Osteocyte (in vitro differentiated cells): Measurements from ENCODE around the gene GAN. TPM values are rescaled to one million over a fixed set of nuclear protein-coding genes. Genes with fewer than 3 reads are reported as not detected.

Experiments used
- DNase-seq: peaks from one replicate; pipeline ENCODE4 v3.0.0; 2021; ENCODE audit warnings: mixed read lengths; ENCODE audit not compliant: unreplicated experiment; ENCODE audit errors: extremely low spot score
- H3K27ac Mint-ChIP-seq: one replicate; pipeline ENCODE4 v1.8.0; 2021; ENCODE audit warnings: mild to moderate bottlenecking, mixed read lengths; ENCODE audit not compliant: unreplicated experiment
- H3K27me3 Mint-ChIP-seq: one replicate; pipeline ENCODE4 v1.8.0; 2021; ENCODE audit warnings: mixed read lengths; ENCODE audit not compliant: unreplicated experiment
- H3K36me3 Mint-ChIP-seq: one replicate; pipeline ENCODE4 v1.8.0; 2021; ENCODE audit warnings: mixed read lengths; ENCODE audit not compliant: unreplicated experiment
- H3K4me1 Mint-ChIP-seq: one replicate; pipeline ENCODE4 v1.8.0; 2021; ENCODE audit warnings: mixed read lengths; ENCODE audit not compliant: unreplicated experiment
- H3K4me3 Mint-ChIP-seq: one replicate; pipeline ENCODE4 v1.8.0; 2021; ENCODE audit warnings: mild to moderate bottlenecking, moderate library complexity, mixed read lengths; ENCODE audit not compliant: unreplicated experiment
- H3K9me3 Mint-ChIP-seq: one replicate; pipeline ENCODE4 v1.8.0; 2021; ENCODE audit warnings: mixed read lengths; ENCODE audit not compliant: unreplicated experiment
- CTCF ChIP-seq: fragments of 200-600 bp; sonication (generic); IDR thresholded peaks from 2 replicates; pipeline ENCODE4 v1.5.0; 2021; ENCODE audit warnings: antibody characterized with exemption, mild to moderate bottlenecking, moderate library complexity
- total RNA-seq: library from RNA; stranded (reverse); gene quantifications from 2 replicates; pipeline ENCODE4 v1.2.1, GENCODE V29; 2021

The GAN gene
- total RNA-seq, 1 donor from 2014 or later, result 9.2 TPM

GRCh38 chr16:81349608-81350305 lies 35.0 kb downstream of the GAN start:
- Mint-ChIP-seq H3K36me3 (peaks cover 29% of the 10 kb centered on the region), H3K27me3 (no peaks in the 10 kb centered on the region), H3K4me1 (no peaks in the 10 kb centered on the region), H3K9me3 (peaks cover 27% of the 10 kb centered on the region), H3K27ac (no peak overlapping the region), H3K4me3 (no peak overlapping the region)
- no peak for DNase-seq
- TF ChIP-seq CTCF, result no peak

DNA sequence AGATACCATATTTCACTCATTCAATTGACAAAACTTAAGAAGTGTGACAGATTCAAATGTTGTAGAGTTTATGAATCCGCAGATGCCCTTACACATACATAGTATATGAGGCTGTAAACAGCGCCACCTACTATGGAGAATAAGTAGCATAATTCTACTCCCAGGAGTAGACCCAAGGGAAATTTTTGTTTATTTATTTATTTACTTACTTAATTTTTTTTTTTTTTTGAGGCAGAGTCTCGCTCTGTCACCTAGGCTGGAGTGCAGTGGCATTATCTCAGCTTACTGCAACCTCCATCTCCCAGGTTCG lies 35.5 kb downstream of the GAN start:
- peaks cover 27% of the 10 kb centered on the region for H3K9me3 Mint-ChIP-seq
- peaks cover 29% of the 10 kb centered on the region for H3K36me3 Mint-ChIP-seq
- no peaks in the 10 kb centered on the region for H3K4me1 Mint-ChIP-seq
- TF ChIP-seq CTCF, result no peak
- DNase-seq, result no peak
- H3K27ac Mint-ChIP-seq, result no peak overlapping the region
- no peak overlapping the region for H3K4me3 Mint-ChIP-seq
- H3K27me3 Mint-ChIP-seq, result no peaks in the 10 kb centered on the region

DNA sequence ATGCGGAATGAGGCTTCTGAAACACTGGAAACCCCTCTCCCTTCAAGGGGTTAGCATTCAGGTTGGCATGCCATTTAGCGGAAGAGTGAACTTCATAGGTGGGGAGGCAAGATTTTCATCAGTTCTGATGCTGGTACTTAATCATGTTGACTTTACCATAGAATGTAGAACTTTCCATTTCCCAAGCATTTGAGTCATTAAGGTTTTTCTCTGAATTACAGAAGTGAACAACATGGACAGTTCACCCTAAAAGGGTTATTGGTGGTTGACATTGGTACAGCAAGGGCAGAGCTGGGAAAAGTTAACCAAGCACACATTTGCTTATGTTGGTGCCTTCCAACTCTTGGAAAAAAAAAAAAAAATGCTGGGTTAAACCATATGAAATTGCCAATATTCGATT lies 39.1 kb downstream of the GAN start:
- Mint-ChIP-seq H3K27ac (no peak overlapping the region), H3K4me1 (no peaks in the 10 kb centered on the region), H3K36me3 (peaks cover 16% of the 10 kb centered on the region), H3K4me3 (no peak overlapping the region), H3K27me3 (no peaks in the 10 kb centered on the region), H3K9me3 (no peaks in the 10 kb centered on the region)
- DNase-seq, result no peak
- no peak for TF ChIP-seq CTCF

DNA sequence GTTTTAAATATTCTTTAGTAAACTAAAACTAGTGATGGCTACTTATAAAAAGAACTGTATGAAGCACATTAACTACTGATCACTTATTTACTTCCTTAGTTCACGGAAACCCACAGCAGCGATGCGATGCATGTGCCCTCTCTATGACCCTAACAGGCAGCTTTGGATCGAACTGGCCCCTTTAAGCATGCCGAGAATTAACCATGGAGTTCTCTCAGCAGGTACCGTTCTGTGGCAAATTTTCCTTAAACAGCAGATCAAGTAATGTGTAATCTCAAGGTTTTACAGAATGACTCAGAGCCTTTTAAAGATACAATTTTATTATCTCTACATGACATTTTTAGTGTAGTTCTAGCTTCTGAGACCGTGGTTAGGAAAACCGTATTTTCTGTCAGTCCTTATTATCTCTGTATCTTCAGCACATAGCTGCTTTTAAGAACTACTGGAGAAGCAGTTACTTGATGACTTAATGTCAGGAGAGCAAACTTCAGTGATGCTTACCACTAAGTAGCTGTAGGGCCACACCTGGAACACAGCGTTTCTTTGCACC lies 43.0 kb downstream of the GAN start:
- no peaks in the 10 kb centered on the region for H3K9me3 Mint-ChIP-seq
- H3K36me3 Mint-ChIP-seq, result peaks cover 28% of the 10 kb centered on the region
- no peak overlapping the region for H3K4me3 Mint-ChIP-seq
- H3K4me1 Mint-ChIP-seq, result no peaks in the 10 kb centered on the region
- no peak for TF ChIP-seq CTCF
- H3K27me3 Mint-ChIP-seq, result no peaks in the 10 kb centered on the region
- H3K27ac Mint-ChIP-seq, result no peak overlapping the region
- DNase-seq, result no peak

GRCh38 chr16:81358860-81359259 lies 44.1 kb downstream of the GAN start:
- Mint-ChIP-seq H3K36me3 (peaks cover 24% of the 10 kb centered on the region), H3K4me1 (no peaks in the 10 kb centered on the region), H3K27me3 (no peaks in the 10 kb centered on the region), H3K4me3 (no peak overlapping the region), H3K27ac (no peak overlapping the region), H3K9me3 (no peaks in the 10 kb centered on the region)
- no peak for DNase-seq
- no peak for TF ChIP-seq CTCF
